ENCODE results near the gene CAMK2B. TPM values are rescaled to one million over a fixed set of nuclear protein-coding genes. Genes with fewer than 3 reads are reported as not detected.

CAMK2B gene
- total RNA-seq, 1 donor from 2014 or later, result 0.09 TPM

GRCh38 chr7:44348851-44349781, 23.7 kb upstream of the CAMK2B start:
- H4K20me1 ChIP-seq (ENCODE audit: low read depth), result no peaks in the 10 kb centered on the region
- no peaks in the 10 kb centered on the region for H3K79me2 ChIP-seq (ENCODE audit: low read depth)
- H3F3A ChIP-seq (ENCODE audit: low read depth), result no peaks in the 10 kb centered on the region
- DNase-seq (ENCODE audit: low spot score), result peak; percentile 8
- Mint-ChIP-seq H3K9me3 (no peaks in the 10 kb centered on the region), H3K4me1 (no peaks in the 10 kb centered on the region), H3K27me3 (ENCODE audit: insufficient read depth, low read depth) (peaks cover 3% of the 10 kb centered on the region), H3K36me3 (no peaks in the 10 kb centered on the region), H3K27ac (no peak overlapping the region), H3K4me3 (no peak overlapping the region)
- TF ChIP-seq CTCF (IDR thresholded peaks at IDR 0.05) (peak; percentile 33), EZH2 (IDR thresholded peaks at IDR 0.05) (no peak)
- H3K4me2 ChIP-seq, result no peak overlapping the region
- peak overlapping the region; percentile 68 for H2AFZ ChIP-seq (replicated peaks)
- no peaks in the 10 kb centered on the region for H3K4me1 ChIP-seq
- no peak overlapping the region for H3K9ac ChIP-seq
- H3K27ac ChIP-seq, result no peak overlapping the region
- no peaks in the 10 kb centered on the region for H3K9me3 ChIP-seq (ENCODE audit: low read depth)
- H3K27me3 ChIP-seq, result peaks cover 25% of the 10 kb centered on the region
- no peaks in the 10 kb centered on the region for H3K36me3 ChIP-seq
- H3K4me3 ChIP-seq, result no peak overlapping the region

- Mint-ChIP-seq H3K4me1 (no peaks in the 10 kb centered on the region), H3K27me3 (ENCODE audit: insufficient read depth, low read depth) (peaks cover 3% of the 10 kb centered on the region), H3K27ac (no peak overlapping the region), H3K4me3 (no peak overlapping the region), H3K9me3 (no peaks in the 10 kb centered on the region), H3K36me3 (no peaks in the 10 kb centered on the region)
- Histone ChIP-seq H3K4me2 (no peak overlapping the region), H2AFZ (replicated peaks) (no peak overlapping the region), H3K79me2 (ENCODE audit: low read depth) (no peaks in the 10 kb centered on the region), H3K9ac (no peak overlapping the region), H3K36me3 (no peaks in the 10 kb centered on the region), H4K20me1 (ENCODE audit: low read depth) (no peaks in the 10 kb centered on the region), H3K27me3 (peaks cover 17% of the 10 kb centered on the region), H3K9me3 (ENCODE audit: low read depth) (no peaks in the 10 kb centered on the region), H3K4me3 (no peak overlapping the region), H3F3A (ENCODE audit: low read depth) (no peaks in the 10 kb centered on the region), H3K27ac (no peak overlapping the region), H3K4me1 (no peaks in the 10 kb centered on the region)
- TF ChIP-seq EZH2 (IDR thresholded peaks at IDR 0.05) (no peak), EZH2phosphoT487 (IDR thresholded peaks at IDR 0.05) (no peak), CTCF (IDR thresholded peaks at IDR 0.05) (peak; percentile 41)
- peak; percentile 31 for DNase-seq (ENCODE audit: low spot score)
Observed at GRCh38 chr7:44348300-44348699, 22.9 kb upstream of the CAMK2B start.

GRCh38 chr7:44347546-44348114, 22.2 kb upstream of the CAMK2B start:
- peaks cover 3% of the 10 kb centered on the region for H3K27me3 Mint-ChIP-seq (ENCODE audit: insufficient read depth, low read depth)
- no peaks in the 10 kb centered on the region for H3K4me1 Mint-ChIP-seq
- Histone ChIP-seq H3K4me1 (no peaks in the 10 kb centered on the region), H3K4me2 (no peak overlapping the region), H3K27ac (no peak overlapping the region), H2AFZ (replicated peaks) (no peak overlapping the region), H3K27me3 (peaks cover 15% of the 10 kb centered on the region), H4K20me1 (ENCODE audit: low read depth) (no peaks in the 10 kb centered on the region), H3K9me3 (ENCODE audit: low read depth) (no peaks in the 10 kb centered on the region), H3K36me3 (no peaks in the 10 kb centered on the region), H3F3A (ENCODE audit: low read depth) (no peaks in the 10 kb centered on the region), H3K4me3 (no peak overlapping the region), H3K9ac (no peak overlapping the region), H3K79me2 (ENCODE audit: low read depth) (no peaks in the 10 kb centered on the region)
- no peak for TF ChIP-seq CTCF (IDR thresholded peaks at IDR 0.05)
- TF ChIP-seq EZH2phosphoT487 (IDR thresholded peaks at IDR 0.05), result no peak
- TF ChIP-seq EZH2 (IDR thresholded peaks at IDR 0.05), result no peak
- no peaks in the 10 kb centered on the region for H3K36me3 Mint-ChIP-seq
- no peak overlapping the region for H3K27ac Mint-ChIP-seq
- no peaks in the 10 kb centered on the region for H3K9me3 Mint-ChIP-seq
- no peak for DNase-seq (ENCODE audit: low spot score)
- no peak overlapping the region for H3K4me3 Mint-ChIP-seq
